ENCODE measurements around the gene BANF2. TPM values are rescaled to one million over a fixed set of nuclear protein-coding genes. Genes with fewer than 3 reads are reported as not detected.
A peak's percentile ranks its signal among the peaks of the same experiment; 100 is the strongest.

The BANF2 gene
- total RNA-seq, 1 experiment from 2014 or later, result not detected

- no peak for TF ChIP-seq EZH2 (IDR thresholded peaks at IDR 0.05; ENCODE audit: borderline replicate concordance, low read depth, low read length, poor library complexity, severe bottlenecking)
- no peak for TF ChIP-seq CTCF (conservative IDR thresholded peaks at IDR 0.05; ENCODE audit: low read depth, low read length)
- DNase-seq (ENCODE audit: low spot score), result peak; percentile 40
- no peaks in the 10 kb centered on the region for H3K36me3 ChIP-seq (ENCODE audit: insufficient read depth, low read length, poor library complexity, severe bottlenecking)
These were observed 71.6 kb downstream of the BANF2 start for GRCh38 chr20:17771206-17772004.

GRCh38 chr20:17772005-17772343, 72.2 kb downstream of the BANF2 start:
- Histone ChIP-seq H3K4me3 (ENCODE audit: low read depth, low read length, poor library complexity, severe bottlenecking) (no peak overlapping the region), H3K36me3 (ENCODE audit: insufficient read depth, low read length, poor library complexity, severe bottlenecking) (no peaks in the 10 kb centered on the region), H3K27me3 (replicated peaks; ENCODE audit: insufficient read depth, low read depth, low read length, poor library complexity) (no peaks in the 10 kb centered on the region), H3K9me3 (ENCODE audit: low read depth, low read length, poor library complexity, severe bottlenecking) (no peaks in the 10 kb centered on the region), H3K27ac (ENCODE audit: low read depth, low read length, poor library complexity, severe bottlenecking) (no peak overlapping the region), H3K4me1 (ENCODE audit: insufficient read depth, low read length, poor library complexity, severe bottlenecking) (no peaks in the 10 kb centered on the region)
- ChIA-PET POLR2A (ENCODE audit: low non-redundant PET) (no interaction called here), CTCF (no interaction called here)
- no TSS peak for BruUV-seq (replicated peaks)
- no peak for TF ChIP-seq EZH2 (IDR thresholded peaks at IDR 0.05; ENCODE audit: borderline replicate concordance, low read depth, low read length, poor library complexity, severe bottlenecking)
- TF ChIP-seq CTCF (conservative IDR thresholded peaks at IDR 0.05; ENCODE audit: low read depth, low read length), result no peak
- intact Hi-C loops (cut with micrococcal nuclease; ENCODE audit: unreplicated experiment), result no loop called here
- DNase-seq (ENCODE audit: low spot score), result no peak

More at GRCh38 chr20:17771206-17772004, 71.6 kb downstream of the BANF2 start:
- H3K9me3 ChIP-seq (ENCODE audit: low read depth, low read length, poor library complexity, severe bottlenecking), result no peaks in the 10 kb centered on the region
- no peaks in the 10 kb centered on the region for H3K27me3 ChIP-seq (replicated peaks; ENCODE audit: insufficient read depth, low read depth, low read length, poor library complexity)
- H3K4me1 ChIP-seq (ENCODE audit: insufficient read depth, low read length, poor library complexity, severe bottlenecking), result no peaks in the 10 kb centered on the region
- POLR2A ChIA-PET (ENCODE audit: low non-redundant PET), result no interaction called here
- intact Hi-C loops (cut with micrococcal nuclease; ENCODE audit: unreplicated experiment), result no loop called here
- CTCF ChIA-PET, result no interaction called here
- H3K4me3 ChIP-seq (ENCODE audit: low read depth, low read length, poor library complexity, severe bottlenecking), result no peak overlapping the region
- no TSS peak for BruUV-seq (replicated peaks)
- no peak overlapping the region for H3K27ac ChIP-seq (ENCODE audit: low read depth, low read length, poor library complexity, severe bottlenecking)

GRCh38 chr20:17773619-17774018, 73.9 kb downstream of the BANF2 start:
- CTCF ChIA-PET, result no interaction called here
- H3K4me1 ChIP-seq (ENCODE audit: insufficient read depth, low read length, poor library complexity, severe bottlenecking), result no peaks in the 10 kb centered on the region
- intact Hi-C loops (cut with micrococcal nuclease; ENCODE audit: unreplicated experiment), result no loop called here
- DNase-seq (ENCODE audit: low spot score), result no peak
- H3K4me3 ChIP-seq (ENCODE audit: low read depth, low read length, poor library complexity, severe bottlenecking), result no peak overlapping the region
- POLR2A ChIA-PET (ENCODE audit: low non-redundant PET), result no interaction called here
- TF ChIP-seq EZH2 (IDR thresholded peaks at IDR 0.05; ENCODE audit: borderline replicate concordance, low read depth, low read length, poor library complexity, severe bottlenecking) (no peak), CTCF (conservative IDR thresholded peaks at IDR 0.05; ENCODE audit: low read depth, low read length) (no peak)
- no TSS peak for BruUV-seq (replicated peaks)
- no peaks in the 10 kb centered on the region for H3K27me3 ChIP-seq (replicated peaks; ENCODE audit: insufficient read depth, low read depth, low read length, poor library complexity)
- no peak overlapping the region for H3K27ac ChIP-seq (ENCODE audit: low read depth, low read length, poor library complexity, severe bottlenecking)
- H3K36me3 ChIP-seq (ENCODE audit: insufficient read depth, low read length, poor library complexity, severe bottlenecking), result no peaks in the 10 kb centered on the region
- H3K9me3 ChIP-seq (ENCODE audit: low read depth, low read length, poor library complexity, severe bottlenecking), result no peaks in the 10 kb centered on the region
